Measurements from ENCODE around the gene CFL2. TPM values are rescaled to one million over a fixed set of nuclear protein-coding genes. Genes with fewer than 3 reads are reported as not detected.

Gene CFL2
- total RNA-seq, 1 experiment from 2014 or later: 41.9 TPM

DNA sequence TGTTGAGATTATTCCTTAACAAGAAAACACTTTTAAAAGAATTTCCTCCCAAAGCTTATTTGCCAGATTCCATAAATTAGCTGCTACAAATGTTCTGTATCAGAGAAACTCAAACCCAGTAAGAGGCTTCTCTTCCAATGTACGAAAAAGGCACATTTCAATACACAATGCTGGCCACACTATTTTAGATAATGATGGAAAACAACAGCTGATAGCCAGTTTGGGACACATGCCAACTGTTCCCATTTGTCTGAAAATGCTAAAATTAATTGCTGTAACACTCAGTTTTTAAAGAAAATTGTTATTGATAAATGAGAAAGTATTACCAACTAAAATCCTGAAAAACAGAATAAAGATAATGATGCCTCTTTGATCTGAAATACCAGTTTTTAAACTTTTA is 4.4 kb downstream of the CFL2 start:
- Mint-ChIP-seq H3K4me1 (ENCODE audit: low read depth, unreplicated experiment) (peaks cover 7% of the 10 kb centered on the region), H3K4me3 (ENCODE audit: unreplicated experiment) (no peak overlapping the region), H3K36me3 (ENCODE audit: insufficient read depth, unreplicated experiment) (peaks cover 9% of the 10 kb centered on the region), H3K27me3 (ENCODE audit: insufficient read depth, unreplicated experiment) (no peaks in the 10 kb centered on the region), H3K27ac (ENCODE audit: unreplicated experiment) (no peak overlapping the region), H3K9me3 (ENCODE audit: unreplicated experiment) (no peaks in the 10 kb centered on the region)
- CTCF ChIA-PET: no interaction called here
- intact Hi-C loops (cut with micrococcal nuclease; ENCODE audit: unreplicated experiment): no loop called here
- DNase-seq: no peak
- no peak for TF ChIP-seq CTCF (IDR thresholded peaks at IDR 0.05; ENCODE audit: insufficient read depth in 1 of 2, low read depth in 1 of 2, low read length in 1 of 2, severe bottlenecking in 1 of 2, unreplicated experiment in 1 of 2)
- Histone ChIP-seq H3K27me3 (replicated peaks; ENCODE audit: control insufficient read depth, insufficient read depth, low read length) (no peaks in the 10 kb centered on the region), H3K4me3 (ENCODE audit: low read depth, low read length) (no peak overlapping the region), H3K9me3 (no peaks in the 10 kb centered on the region), H3K4me1 (no peaks in the 10 kb centered on the region), H3K36me3 (ENCODE audit: control insufficient read depth, insufficient read depth, low read length) (no peaks in the 10 kb centered on the region)
- no TSS peak for BruUV-seq (replicated peaks)
- POLR2A ChIA-PET: no interaction called here

DNA sequence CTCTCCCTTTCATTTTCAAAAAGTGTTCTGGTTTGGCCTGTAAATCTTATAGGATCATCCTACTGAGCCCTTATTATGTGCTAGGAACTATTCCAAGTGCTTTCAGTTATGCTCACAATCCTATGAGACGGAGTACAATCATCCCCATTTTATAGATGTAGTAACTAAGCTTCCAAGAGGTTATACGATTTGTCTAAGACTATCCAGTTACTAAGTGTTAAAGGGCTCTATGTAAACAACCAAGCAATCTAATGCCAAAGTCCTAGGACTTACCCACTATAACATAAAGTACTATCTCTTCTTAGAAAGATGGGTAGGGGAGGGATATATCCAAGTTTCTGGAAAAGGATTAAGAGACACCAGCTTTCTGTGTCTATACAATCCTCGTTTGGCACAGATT is 6.7 kb downstream of the CFL2 start:
- H3K4me3 Mint-ChIP-seq (ENCODE audit: unreplicated experiment): no peak overlapping the region
- Histone ChIP-seq H3K9me3 (no peaks in the 10 kb centered on the region), H3K4me1 (no peaks in the 10 kb centered on the region), H3K27me3 (replicated peaks; ENCODE audit: control insufficient read depth, insufficient read depth, low read length) (no peaks in the 10 kb centered on the region), H3K4me3 (ENCODE audit: low read depth, low read length) (no peak overlapping the region), H3K36me3 (ENCODE audit: control insufficient read depth, insufficient read depth, low read length) (no peaks in the 10 kb centered on the region)
- no peak for DNase-seq
- POLR2A ChIA-PET: no interaction called here
- no peak for TF ChIP-seq CTCF (IDR thresholded peaks at IDR 0.05; ENCODE audit: insufficient read depth in 1 of 2, low read depth in 1 of 2, low read length in 1 of 2, severe bottlenecking in 1 of 2, unreplicated experiment in 1 of 2)
- BruUV-seq (replicated peaks): no TSS peak
- H3K27me3 Mint-ChIP-seq (ENCODE audit: insufficient read depth, unreplicated experiment): no peaks in the 10 kb centered on the region
- CTCF ChIA-PET: interaction anchor here (0.7 kb wide), 1 partner anchor 15 kb away, joined by 3 read pairs; no protein-coding TSS in a partner anchor
- H3K9me3 Mint-ChIP-seq (ENCODE audit: unreplicated experiment): no peaks in the 10 kb centered on the region
- no peaks in the 10 kb centered on the region for H3K36me3 Mint-ChIP-seq (ENCODE audit: insufficient read depth, unreplicated experiment)
- no peaks in the 10 kb centered on the region for H3K4me1 Mint-ChIP-seq (ENCODE audit: low read depth, unreplicated experiment)
- intact Hi-C loops (cut with micrococcal nuclease; ENCODE audit: unreplicated experiment): no loop called here
- no peak overlapping the region for H3K27ac Mint-ChIP-seq (ENCODE audit: unreplicated experiment)

DNA sequence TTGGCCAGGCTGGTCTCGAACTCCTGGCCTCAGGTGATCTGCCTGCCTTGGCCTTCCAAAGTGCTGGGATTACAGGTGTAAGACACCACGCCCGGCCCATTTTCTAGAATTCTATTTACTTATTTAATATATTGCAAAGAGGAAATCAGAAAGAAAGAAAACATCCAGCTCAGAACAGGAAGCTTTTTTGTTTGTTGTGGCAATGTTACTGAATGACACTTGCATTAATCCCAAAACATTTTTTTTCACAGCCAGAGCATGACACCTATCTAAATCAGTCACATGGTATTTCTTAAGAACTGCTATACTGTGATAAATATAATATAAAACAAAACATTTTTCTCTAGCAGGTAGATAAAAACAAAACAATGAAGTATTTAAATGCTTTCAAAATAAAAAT is 12.6 kb downstream of the CFL2 start:
- no TSS peak for BruUV-seq (replicated peaks)
- intact Hi-C loops (cut with micrococcal nuclease; ENCODE audit: unreplicated experiment): no loop called here
- no peaks in the 10 kb centered on the region for H3K27me3 ChIP-seq (replicated peaks; ENCODE audit: control insufficient read depth, insufficient read depth, low read length)
- Mint-ChIP-seq H3K9me3 (ENCODE audit: unreplicated experiment) (no peaks in the 10 kb centered on the region), H3K4me1 (ENCODE audit: low read depth, unreplicated experiment) (peaks cover 8% of the 10 kb centered on the region), H3K4me3 (ENCODE audit: unreplicated experiment) (no peak overlapping the region), H3K27me3 (ENCODE audit: insufficient read depth, unreplicated experiment) (no peaks in the 10 kb centered on the region), H3K36me3 (ENCODE audit: insufficient read depth, unreplicated experiment) (no peaks in the 10 kb centered on the region), H3K27ac (ENCODE audit: unreplicated experiment) (no peak overlapping the region)
- H3K9me3 ChIP-seq: no peaks in the 10 kb centered on the region
- POLR2A ChIA-PET: no interaction called here
- H3K4me1 ChIP-seq: peaks cover 9% of the 10 kb centered on the region; the same call in 1 of the 2 replicates
- DNase-seq: no peak
- CTCF ChIA-PET: no interaction called here
- H3K36me3 ChIP-seq (ENCODE audit: control insufficient read depth, insufficient read depth, low read length): no peaks in the 10 kb centered on the region
- H3K4me3 ChIP-seq (ENCODE audit: low read depth, low read length): no peak overlapping the region
- no peak for TF ChIP-seq CTCF (IDR thresholded peaks at IDR 0.05; ENCODE audit: insufficient read depth in 1 of 2, low read depth in 1 of 2, low read length in 1 of 2, severe bottlenecking in 1 of 2, unreplicated experiment in 1 of 2)

All from Caco-2 (cell line).